HepG2 (cell line): ENCODE measurements around the gene GPR107. TPM values are rescaled to one million over a fixed set of nuclear protein-coding genes. Genes with fewer than 3 reads are reported as not detected.
A peak's percentile ranks its signal among the peaks of the same experiment; 100 is the strongest.

ENCODE experiments used
- ARID5B ChIP-seq: IDR thresholded peaks from 2 replicates; pipeline ENCODE4 v1.4.0; 2020; ENCODE audit warnings: mild to moderate bottlenecking, missing genetic modification reagents
- ESRRA ChIP-seq: sonication (generic); formaldehyde crosslinking; IDR thresholded peaks from 2 replicates; pipeline ENCODE4 v1.5.1; 2020; ENCODE audit warnings: mild to moderate bottlenecking, low read depth, missing genetic modification reagents
- FOXO1 ChIP-seq: sonication (generic); formaldehyde crosslinking; IDR thresholded peaks from 2 replicates; pipeline ENCODE4 v1.4.0; 2020; ENCODE audit warnings: missing genetic modification reagents
- GZF1 ChIP-seq: sonication (generic); formaldehyde crosslinking; IDR thresholded peaks from 2 replicates; pipeline ENCODE4 v1.5.1; 2020; ENCODE audit warnings: mild to moderate bottlenecking, missing genetic modification reagents
- HDAC1 ChIP-seq: sonication (generic); formaldehyde crosslinking; IDR thresholded peaks from 2 replicates; pipeline ENCODE4 v1.5.1; 2020; ENCODE audit warnings: mild to moderate bottlenecking, missing genetic modification reagents
- HNF4G ChIP-seq, 2 experiments: sonication (generic) in 1 of 2; formaldehyde crosslinking in 1 of 2; IDR thresholded peaks; 2 replicates each; pipeline versions ENCODE4 v1.4.0 to v1.6.1; 2011 to 2020; ENCODE audit warnings: borderline replicate concordance in 2 of 2, low read depth in 2 of 2, mild to moderate bottlenecking in 2 of 2, low read length in 1 of 2, missing genetic modification reagents in 1 of 2, moderate library complexity in 1 of 2
- SOX13 ChIP-seq, 3 experiments: fragments of 450-650 bp in 1 of 3; sonication (generic) in 1 of 3; formaldehyde crosslinking in 1 of 3; IDR thresholded peaks in 2 of 3; conservative IDR thresholded peaks in 1 of 3; 2 replicates each; pipeline versions ENCODE4 v1.5.0 to v1.6.1; 2016 to 2020; ENCODE audit warnings: antibody characterized with exemption in 1 of 3, mild to moderate bottlenecking in 1 of 3, missing compliant biosample characterization in 1 of 3, missing genetic modification reagents in 1 of 3, moderate library complexity in 1 of 3
- ZGPAT ChIP-seq: IDR thresholded peaks from 2 replicates; pipeline ENCODE4 v1.6.1; 2016; ENCODE audit warnings: mild to moderate bottlenecking
- ZNF331 ChIP-seq: sonication (generic); formaldehyde crosslinking; IDR thresholded peaks from 2 replicates; pipeline ENCODE4 v1.4.0; 2020; ENCODE audit warnings: missing genetic modification reagents
- ZSCAN25 ChIP-seq: sonication (generic); formaldehyde crosslinking; IDR thresholded peaks from 2 replicates; pipeline ENCODE4 v1.8.0; 2022; ENCODE audit warnings: mild to moderate bottlenecking, missing genetic modification reagents
- polyA plus RNA-seq, 8 experiments: library from polyadenylated mRNA; depleted of rRNA in 3 of 8; stranded (reverse) in 7 of 8; unstranded in 1 of 8; fragments of >200 nt; fragmentation: Illumina TruSeq in 4 of 8; extraction: Trizol in 4 of 8; gene quantifications; 2 replicates each; pipeline versions ENCODE4 v1.2.1 to v1.2.3, GENCODE V29; 2011 to 2016; ENCODE audit warnings: low read depth in 4 of 8, missing spikeins in 1 of 8, mixed read lengths in 1 of 8; ENCODE audit not compliant: insufficient read depth in 1 of 8
- total RNA-seq, 5 experiments: library from RNA; depleted of rRNA; stranded (reverse); fragments of >200 nt; fragmentation: Illumina TruSeq; extraction: Trizol; gene quantifications; 2 replicates each; pipeline ENCODE4 v1.2.3, GENCODE V29; 2016; ENCODE audit warnings: low read depth in 1 of 5
- TF ChIP-seq, protein P1 (sequence below): sonication (generic); formaldehyde crosslinking; conservative IDR thresholded peaks from 2 replicates; pipeline ENCODE4 v1.4.0; 2020; ENCODE audit warnings: mild to moderate bottlenecking, missing genetic modification reagents, moderate library complexity
- TF ChIP-seq, protein P2 (sequence below): sonication (generic); formaldehyde crosslinking; IDR thresholded peaks from 2 replicates; pipeline ENCODE4 v1.4.0; 2020; ENCODE audit warnings: missing genetic modification reagents, mild to moderate bottlenecking, borderline replicate concordance
- TF ChIP-seq, protein P3 (sequence below): sonication (generic); formaldehyde crosslinking; IDR thresholded peaks from 2 replicates; pipeline ENCODE4 v1.4.0; 2020; ENCODE audit warnings: mild to moderate bottlenecking, missing genetic modification reagents

GPR107 gene
- total and polyA plus RNA-seq, 2 of the 13 experiments (the other 11 are each of a cell fraction or from before 2014, with no cell fraction given) = 22.5 to 24.4 TPM

DNA sequence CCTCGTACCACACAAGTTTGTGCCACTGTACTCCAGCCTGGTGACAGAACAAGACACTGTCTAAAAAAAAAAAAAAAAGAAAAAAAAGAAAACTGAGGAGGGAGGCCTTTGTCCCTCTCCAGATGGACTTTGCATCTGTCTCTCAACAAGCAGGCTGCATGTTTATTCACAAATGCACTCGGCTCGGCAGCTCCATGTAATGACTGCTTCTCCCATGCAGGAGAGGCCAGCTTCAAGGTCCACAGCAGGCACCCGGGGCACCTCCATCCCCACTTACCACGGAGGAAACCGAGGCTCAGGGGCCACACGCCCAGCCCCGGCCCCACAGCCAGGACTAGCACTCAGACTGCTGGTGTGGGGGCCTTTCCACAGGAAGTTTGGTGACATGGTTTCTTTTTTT, 105.4 kb downstream of the GPR107 start (continued):
- TF ChIP-seq, protein P1, sequence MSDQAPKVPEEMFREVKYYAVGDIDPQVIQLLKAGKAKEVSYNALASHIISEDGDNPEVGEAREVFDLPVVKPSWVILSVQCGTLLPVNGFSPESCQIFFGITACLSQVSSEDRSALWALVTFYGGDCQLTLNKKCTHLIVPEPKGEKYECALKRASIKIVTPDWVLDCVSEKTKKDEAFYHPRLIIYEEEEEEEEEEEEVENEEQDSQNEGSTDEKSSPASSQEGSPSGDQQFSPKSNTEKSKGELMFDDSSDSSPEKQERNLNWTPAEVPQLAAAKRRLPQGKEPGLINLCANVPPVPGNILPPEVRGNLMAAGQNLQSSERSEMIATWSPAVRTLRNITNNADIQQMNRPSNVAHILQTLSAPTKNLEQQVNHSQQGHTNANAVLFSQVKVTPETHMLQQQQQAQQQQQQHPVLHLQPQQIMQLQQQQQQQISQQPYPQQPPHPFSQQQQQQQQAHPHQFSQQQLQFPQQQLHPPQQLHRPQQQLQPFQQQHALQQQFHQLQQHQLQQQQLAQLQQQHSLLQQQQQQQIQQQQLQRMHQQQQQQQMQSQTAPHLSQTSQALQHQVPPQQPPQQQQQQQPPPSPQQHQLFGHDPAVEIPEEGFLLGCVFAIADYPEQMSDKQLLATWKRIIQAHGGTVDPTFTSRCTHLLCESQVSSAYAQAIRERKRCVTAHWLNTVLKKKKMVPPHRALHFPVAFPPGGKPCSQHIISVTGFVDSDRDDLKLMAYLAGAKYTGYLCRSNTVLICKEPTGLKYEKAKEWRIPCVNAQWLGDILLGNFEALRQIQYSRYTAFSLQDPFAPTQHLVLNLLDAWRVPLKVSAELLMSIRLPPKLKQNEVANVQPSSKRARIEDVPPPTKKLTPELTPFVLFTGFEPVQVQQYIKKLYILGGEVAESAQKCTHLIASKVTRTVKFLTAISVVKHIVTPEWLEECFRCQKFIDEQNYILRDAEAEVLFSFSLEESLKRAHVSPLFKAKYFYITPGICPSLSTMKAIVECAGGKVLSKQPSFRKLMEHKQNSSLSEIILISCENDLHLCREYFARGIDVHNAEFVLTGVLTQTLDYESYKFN (CRISPR knock-in tag) = peak; percentile 74
- TF ChIP-seq ZGPAT (CRISPR knock-in tag) (0 out of 2 replicates have a peak, but pooled peaks have one; percentile 46), GZF1 (CRISPR knock-in tag) (no peak), ARID5B (CRISPR knock-in tag) (0 out of 2 replicates have a peak, but pooled peaks have one; percentile 39), HNF4G (IDR thresholded peaks at IDR 0.05; ENCODE audit: borderline replicate concordance, low read depth, low read length) (peak; percentile 74; the same call in 1 of the 2 replicates), HNF4G (CRISPR knock-in tag; IDR thresholded peaks at IDR 0.05; ENCODE audit: borderline replicate concordance, low read depth) (peak; percentile 76; the same call in 1 of the 2 replicates), ZSCAN25 (CRISPR knock-in tag) (0 out of 2 replicates have a peak, but pooled peaks have one; percentile 44), ZNF331 (CRISPR knock-in tag) (peak; percentile 45; the same call in 1 of the 2 replicates), FOXO1 (CRISPR knock-in tag) (peak; percentile 80), ESRRA (CRISPR knock-in tag) (peak; percentile 40; the same call in 1 of the 2 replicates), HDAC1 (peak; percentile 52; the same call in 1 of the 2 replicates), SOX13 (IDR thresholded peaks at IDR 0.05) (no peak), SOX13 (CRISPR knock-in tag; conservative IDR thresholded peaks at IDR 0.05 in 1 of 2, IDR thresholded peaks at IDR 0.05 in 1 of 2) (peak in 1 of 2 experiments; percentile 40; a peak in 1 of 4 replicates)
- TF ChIP-seq, protein P2, sequence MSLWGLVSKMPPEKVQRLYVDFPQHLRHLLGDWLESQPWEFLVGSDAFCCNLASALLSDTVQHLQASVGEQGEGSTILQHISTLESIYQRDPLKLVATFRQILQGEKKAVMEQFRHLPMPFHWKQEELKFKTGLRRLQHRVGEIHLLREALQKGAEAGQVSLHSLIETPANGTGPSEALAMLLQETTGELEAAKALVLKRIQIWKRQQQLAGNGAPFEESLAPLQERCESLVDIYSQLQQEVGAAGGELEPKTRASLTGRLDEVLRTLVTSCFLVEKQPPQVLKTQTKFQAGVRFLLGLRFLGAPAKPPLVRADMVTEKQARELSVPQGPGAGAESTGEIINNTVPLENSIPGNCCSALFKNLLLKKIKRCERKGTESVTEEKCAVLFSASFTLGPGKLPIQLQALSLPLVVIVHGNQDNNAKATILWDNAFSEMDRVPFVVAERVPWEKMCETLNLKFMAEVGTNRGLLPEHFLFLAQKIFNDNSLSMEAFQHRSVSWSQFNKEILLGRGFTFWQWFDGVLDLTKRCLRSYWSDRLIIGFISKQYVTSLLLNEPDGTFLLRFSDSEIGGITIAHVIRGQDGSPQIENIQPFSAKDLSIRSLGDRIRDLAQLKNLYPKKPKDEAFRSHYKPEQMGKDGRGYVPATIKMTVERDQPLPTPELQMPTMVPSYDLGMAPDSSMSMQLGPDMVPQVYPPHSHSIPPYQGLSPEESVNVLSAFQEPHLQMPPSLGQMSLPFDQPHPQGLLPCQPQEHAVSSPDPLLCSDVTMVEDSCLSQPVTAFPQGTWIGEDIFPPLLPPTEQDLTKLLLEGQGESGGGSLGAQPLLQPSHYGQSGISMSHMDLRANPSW (CRISPR knock-in tag) = no peak
- TF ChIP-seq, protein P3, sequence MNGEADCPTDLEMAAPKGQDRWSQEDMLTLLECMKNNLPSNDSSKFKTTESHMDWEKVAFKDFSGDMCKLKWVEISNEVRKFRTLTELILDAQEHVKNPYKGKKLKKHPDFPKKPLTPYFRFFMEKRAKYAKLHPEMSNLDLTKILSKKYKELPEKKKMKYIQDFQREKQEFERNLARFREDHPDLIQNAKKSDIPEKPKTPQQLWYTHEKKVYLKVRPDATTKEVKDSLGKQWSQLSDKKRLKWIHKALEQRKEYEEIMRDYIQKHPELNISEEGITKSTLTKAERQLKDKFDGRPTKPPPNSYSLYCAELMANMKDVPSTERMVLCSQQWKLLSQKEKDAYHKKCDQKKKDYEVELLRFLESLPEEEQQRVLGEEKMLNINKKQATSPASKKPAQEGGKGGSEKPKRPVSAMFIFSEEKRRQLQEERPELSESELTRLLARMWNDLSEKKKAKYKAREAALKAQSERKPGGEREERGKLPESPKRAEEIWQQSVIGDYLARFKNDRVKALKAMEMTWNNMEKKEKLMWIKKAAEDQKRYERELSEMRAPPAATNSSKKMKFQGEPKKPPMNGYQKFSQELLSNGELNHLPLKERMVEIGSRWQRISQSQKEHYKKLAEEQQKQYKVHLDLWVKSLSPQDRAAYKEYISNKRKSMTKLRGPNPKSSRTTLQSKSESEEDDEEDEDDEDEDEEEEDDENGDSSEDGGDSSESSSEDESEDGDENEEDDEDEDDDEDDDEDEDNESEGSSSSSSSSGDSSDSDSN (CRISPR knock-in tag) = peak; percentile 56
